Stimulated activated CD8-positive, alpha-beta memory T cell treated with anti-CD3 and anti-CD28 coated beads, Interleukin-12 subunit alpha, Interleukin-12 subunit beta, amount 100 ng/mL, for 4 hours (primary cell): Measurements from ENCODE around the gene FBXO47.

Source experiments
- DNase-seq: peaks from one replicate; pipeline ENCODE4 v3.0.0-alpha.2; 2020; ENCODE audit warnings: low read depth

FBXO47 gene, protein sequence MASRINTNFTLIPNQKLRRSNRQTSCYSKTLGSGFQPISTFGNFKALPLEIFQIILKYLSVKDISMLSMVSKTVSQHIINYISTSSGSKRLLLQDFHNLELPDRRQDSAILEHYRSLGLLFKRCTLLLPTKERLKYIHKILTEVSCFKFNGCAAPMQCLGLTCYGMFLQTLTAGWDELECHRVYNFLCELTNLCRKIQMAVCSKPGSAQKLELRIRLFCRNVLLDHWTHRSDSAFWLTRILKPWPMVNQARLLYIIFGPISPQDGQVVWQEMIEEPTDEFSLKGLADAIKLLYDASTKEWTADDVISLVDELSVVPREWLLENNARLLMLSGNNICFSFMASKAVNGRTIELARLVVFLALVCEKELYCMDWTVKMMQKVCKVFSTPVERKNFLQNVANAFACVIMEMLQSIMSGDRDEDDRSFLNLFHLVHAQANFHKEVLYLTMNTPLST

DNA sequence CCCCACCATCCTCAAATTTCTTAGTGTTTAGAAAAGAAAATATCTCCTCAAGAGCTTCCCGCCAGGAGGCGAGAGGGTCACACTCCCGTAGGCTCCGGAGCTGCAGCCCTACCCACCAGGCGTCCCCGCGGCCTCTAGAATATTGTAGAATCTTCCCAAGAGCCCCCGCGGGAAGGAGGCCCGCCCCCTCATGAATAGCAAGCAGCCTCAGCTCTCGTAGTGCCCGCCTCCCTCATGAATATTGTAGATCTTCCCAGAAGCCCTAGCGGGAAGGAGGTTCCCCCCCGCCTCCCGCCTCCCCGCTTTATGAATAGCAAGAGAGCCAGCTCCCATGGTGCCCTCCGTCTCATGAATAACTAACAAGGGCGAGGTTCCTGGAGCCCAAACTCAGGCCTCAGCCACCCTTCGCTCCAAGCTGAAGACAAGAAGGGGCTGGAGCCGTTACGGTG, at the start of gene FBXO47:
TSS of gene FBXO47 (minus strand) at position 114 of the 449 bp plus-strand sequence. CDS start 4,378 bp downstream, outside the sequence.
- DNase-seq = peak; percentile 66

DNA sequence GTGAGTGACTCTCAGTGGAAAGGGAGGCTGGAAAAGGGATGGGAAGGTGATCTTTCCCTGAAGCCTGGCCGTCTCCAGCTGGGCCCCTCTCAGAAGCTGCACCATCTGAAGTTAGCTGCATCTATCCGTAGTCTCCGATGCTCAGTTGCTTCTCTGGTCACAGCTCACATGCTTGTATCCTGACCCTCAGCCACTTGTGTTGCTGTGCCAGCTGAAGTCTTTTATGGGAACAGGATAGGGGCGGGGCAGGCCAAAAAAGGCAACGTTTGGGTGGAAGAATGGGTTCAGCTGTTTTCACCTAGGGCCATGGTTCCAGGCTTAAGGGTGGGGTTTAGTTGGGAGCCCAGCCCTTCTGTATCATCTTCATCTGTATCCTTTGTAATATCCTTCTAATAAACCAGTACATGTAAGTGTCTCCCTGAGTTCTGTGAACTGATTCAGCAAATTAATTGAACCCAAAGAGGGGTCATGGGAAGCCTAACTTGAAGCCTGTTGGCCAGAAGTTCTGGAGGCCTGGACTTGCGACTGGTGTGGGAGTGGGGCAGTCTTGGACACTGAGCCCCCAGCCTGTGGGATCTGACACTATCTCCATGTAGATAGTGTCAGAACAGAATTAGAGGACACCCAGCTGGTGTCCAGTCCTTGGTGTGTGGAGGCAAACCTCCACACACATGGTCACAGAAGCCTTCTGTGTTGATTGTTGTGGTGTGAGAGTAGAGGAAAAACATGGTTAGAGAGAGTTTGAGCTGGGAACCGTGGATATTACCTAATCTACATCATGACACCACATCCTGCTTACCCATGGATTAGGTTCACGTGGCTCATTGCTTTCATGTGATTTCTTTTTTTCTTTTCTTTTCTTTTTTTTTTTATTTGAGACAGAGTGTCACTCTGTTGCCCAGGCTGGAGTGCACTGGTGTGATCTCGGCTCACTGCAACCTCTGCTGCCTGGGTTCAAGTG, 49.3 kb upstream of the FBXO47 start:
- no peak for DNase-seq

DNA sequence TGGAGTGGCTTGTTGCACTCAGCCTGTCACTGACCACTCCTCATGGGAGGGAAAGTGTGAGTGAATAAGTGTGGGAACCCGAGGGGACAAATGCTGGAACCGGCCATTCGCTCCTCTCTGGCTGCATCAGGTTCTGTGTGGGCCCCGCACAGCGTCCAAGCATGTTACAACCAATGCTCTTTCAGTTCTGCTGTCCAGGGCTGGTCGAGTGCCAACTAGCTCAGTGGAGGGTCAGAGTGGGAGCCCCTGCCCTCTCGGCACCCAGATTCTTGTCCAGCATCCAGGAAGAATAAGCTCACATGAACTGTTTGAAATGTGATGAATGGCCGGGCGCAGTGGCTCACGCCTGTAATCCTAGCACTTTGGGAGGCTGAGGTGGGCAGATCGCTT, 48.3 kb upstream of the FBXO47 start:
- DNase-seq = no peak

DNA sequence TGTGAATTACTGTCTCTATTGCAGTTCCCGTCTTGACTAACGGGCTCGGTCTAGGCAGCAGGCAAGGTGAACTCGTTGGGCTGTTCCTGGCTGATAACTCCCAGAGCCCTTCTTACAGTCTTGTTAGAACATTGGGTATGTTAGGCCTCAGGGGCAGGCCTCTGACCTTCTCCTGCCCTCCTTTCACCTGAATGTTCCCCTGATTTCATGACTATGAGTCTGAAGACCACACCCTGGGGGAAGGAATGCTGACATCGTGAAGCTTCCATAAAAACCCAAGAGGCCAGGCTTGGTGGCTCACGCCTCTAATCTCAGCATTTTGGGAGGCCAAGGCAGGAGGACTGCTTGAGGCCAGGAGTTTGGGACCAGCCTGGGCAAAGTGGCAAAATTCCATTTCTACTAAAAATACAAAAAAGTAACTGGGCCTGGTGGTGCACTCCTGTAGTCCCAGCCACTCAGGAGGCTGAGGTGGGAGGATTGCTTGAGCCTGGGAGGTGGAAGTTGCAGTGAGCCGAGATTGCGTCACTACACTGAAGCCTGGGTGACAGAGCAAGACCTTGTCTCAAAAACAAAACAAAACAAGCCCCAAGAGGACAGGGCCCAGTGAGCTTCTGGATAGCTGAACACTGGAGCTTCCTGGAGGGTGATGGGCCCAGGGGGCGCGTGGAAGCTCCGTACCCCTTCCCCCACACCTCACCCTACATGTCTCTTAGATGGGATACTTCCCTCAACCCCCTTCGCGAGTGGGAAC, 47.8 kb upstream of the FBXO47 start:
- no peak for DNase-seq

DNA sequence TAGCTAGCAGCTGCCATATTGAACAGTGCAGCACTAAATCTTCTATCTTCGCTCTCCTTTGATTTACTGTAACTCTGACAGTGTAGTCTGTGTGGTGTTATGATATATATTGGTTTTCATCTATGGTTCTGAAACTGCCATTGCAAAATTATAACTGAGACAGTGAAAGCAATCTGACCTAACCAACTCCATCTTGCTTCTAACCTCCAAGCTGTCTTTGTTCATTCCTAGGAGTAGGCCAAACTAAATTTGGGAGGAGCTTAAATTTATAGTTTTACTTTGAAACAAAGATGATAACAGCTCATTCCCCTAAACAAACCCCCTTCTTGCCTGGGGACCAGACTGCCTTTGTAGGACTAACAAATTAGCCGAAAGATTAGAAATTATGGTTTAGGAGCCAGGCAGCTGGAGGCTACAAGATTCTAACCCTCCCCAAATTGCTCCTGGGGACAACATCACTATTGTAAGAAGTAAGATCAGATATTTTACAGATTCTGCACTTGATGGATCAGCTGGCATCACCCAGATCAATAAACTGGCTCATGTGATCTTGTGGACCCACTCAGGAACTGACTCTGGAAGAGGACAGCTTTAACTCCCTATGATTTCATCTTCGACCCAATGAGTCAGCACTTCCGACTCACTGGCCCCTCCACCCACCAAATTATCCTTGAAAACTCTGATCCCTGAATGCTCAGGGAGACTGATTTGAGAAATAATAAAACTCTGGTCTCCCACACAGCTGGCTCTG, 47.0 kb upstream of the FBXO47 start:
- no peak for DNase-seq

DNA sequence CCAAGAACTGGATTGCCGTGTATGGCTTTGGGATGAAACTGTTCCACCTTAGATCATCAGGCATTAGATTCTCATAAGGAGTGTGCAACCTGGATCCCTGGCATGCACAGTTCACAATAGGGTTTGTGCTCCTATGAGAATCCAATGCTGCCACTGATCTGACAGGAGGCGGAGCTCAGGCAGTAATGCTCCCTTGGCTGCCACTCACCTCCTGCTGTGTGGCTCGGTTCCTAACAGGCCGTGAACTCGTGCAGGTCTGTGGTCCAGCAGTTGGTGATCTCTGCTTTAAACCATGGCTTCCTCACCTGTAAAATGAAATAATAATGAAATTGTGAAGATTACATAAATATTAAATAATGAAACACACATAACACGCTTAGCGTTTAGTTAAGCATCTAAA, 45.5 kb upstream of the FBXO47 start:
- no peak for DNase-seq

DNA sequence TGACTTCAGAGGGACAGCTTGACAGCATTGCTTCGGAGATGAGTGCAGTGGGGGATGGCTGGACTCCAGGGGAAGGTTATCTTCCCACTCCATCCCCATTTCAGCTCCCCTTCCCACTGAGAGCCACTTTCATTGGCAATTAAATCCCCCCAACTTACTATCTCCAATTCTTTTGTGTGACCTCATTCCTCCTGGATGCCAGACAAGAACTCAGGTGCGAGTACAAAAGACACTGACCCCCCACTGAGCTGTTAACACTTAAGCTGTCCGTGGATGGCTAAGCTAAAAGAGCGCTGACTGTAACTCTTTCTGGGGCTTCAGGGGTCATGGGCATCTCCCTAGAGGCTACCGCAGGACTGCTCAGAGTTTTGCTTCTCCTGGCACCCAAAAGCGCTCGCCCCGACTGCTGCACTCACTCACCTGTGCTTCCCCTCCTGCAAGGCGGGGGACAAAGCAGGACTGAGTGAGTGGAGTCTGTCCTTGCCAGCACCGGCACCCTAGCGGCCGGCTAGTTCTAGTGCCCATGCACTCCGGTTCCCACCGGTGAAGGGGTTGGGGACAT, 44.8 kb upstream of the FBXO47 start:
- no peak for DNase-seq

DNA sequence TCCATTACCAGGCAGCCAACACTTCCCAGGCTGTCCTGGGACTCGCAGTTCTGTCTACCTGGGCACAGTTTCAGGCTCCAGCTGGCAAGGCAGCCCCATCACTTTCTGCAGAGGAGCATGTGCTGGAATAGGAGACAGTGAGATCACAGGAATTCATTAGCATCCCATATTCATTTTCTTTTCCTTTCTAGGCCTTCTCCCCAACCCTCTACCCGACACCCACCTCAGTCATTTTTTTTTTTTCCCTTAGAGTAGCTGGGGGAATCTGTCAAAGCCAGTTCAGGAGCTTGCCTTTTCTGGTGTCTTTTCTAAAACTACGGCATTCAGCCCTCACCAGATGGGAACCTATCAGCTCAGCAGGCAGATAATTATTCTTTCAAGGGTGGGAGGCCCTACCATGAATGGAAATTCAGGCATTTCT, 42.4 kb upstream of the FBXO47 start:
- DNase-seq = no peak

DNA sequence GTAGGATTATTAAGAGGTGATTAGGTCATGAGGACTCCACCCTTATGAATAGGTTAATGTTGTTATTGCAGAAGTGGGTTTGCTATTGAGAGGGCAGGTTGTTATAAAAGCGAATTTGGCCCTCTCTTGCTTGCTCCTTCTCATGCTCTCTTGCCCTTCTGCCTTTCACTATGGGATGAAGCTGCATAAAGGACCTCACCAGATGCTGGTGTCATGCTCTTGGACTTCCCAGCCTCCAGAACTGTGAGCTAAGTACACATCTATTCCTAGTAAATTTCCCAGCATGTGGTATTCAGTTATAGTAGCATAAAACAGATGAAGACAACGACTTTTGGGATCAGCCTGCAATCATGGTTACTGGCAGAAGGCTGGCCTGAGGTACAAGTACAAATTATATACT, 41.4 kb upstream of the FBXO47 start:
- DNase-seq = no peak

DNA sequence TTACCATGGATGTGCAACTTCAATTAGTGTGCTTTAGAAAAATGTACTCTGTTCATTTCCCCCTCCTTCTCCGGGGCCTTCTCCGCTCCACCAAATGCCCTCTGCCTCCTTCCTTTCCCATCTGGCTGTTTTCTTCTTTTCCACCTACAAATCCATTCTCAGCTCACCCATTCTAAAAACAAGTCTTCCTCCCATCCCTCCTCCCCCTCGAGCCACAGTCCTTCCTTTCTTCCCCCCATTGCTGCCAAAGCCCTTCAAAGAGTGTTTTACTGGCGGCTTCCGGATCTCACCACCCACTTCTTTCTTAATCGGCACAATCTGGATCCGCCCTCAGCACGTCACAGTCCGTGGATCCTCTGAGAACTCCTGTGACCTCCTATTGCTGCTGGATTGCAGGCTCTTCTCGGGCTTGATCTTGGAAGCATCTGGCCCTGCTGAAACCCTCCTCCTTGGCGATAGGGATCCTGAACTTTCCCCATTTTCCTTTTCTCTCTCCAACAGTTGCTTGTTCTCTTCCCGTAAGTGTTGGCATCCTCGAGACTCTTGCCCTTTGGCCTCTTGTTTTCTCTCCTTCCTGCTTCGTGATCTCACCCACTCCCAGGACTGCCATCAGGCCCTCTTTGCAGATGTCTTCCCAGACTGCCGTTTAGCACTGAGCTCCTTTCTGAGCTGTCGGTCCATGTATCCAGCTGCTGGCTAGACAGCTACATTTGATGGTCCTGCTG, 36.0 kb upstream of the FBXO47 start:
- no peak for DNase-seq

DNA sequence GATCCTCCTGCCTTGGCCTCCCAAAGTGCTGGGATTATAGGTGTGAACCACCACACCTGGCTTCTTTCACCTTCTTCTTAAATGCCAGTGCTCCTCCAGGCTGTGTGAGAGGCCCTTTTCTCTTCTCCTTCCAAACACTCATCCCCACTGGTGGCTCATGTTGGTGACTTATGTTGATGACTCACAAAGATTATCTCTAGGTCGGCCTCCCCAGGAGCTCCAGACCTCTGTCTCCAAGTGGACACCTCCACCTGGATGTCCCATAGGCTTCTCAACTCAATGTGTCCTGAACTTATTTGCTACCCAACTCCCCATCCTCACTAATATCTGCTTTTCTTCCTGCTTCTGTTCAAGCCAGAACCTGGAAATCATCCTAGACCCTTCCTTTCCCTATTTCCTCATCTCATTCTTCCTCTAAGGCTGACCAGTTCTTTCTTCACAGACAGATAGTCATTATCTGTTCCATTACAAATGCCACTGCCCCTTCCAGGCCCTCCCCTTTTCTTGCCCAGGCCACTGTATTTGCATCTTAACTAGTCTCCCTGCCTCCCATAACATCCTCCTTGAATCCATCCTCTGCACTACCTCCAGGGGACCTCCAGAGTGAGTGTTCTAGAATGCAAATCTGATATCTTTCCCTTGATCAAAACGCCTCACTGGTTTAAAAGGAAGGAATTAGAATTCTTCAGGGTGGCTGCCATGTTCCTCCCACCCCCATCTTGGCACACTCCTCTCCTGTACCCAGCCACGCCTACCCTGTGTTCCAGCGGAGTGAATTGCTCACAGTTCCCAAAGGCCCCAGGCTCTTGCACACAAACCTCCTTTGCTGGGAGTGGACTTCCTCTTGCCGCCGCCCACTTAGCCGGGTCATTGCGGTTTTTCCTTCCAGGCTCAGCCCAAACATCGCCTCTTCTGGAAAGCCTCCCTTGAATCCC, 34.8 kb upstream of the FBXO47 start:
- DNase-seq = no peak

DNA sequence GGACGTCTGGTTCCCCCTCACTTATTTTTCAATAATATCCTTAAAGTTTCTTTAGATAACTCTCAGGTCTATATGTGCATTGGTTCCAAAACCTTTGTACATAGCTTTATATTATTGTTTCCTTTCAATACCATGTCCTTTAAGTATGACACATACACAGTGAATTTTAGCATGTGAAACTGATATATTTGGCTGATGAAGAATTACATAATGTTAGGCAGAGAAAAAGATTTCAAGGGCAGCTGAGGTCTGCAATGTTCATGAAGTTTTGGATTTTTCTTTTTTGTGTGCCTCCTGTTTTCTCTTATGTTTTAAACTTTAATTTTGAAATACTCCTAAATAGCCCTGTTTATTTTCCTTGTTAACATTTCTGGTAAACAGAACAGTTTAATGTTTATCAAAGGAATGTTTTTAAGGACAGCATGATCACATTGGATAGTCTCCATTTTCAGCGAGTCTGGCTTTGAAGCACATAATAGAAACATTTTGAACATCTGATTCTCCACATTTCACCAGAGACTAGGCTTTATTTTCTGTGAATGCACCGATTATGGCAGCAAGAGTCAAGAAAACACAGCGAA, 32.9 kb upstream of the FBXO47 start:
- DNase-seq = no peak

DNA sequence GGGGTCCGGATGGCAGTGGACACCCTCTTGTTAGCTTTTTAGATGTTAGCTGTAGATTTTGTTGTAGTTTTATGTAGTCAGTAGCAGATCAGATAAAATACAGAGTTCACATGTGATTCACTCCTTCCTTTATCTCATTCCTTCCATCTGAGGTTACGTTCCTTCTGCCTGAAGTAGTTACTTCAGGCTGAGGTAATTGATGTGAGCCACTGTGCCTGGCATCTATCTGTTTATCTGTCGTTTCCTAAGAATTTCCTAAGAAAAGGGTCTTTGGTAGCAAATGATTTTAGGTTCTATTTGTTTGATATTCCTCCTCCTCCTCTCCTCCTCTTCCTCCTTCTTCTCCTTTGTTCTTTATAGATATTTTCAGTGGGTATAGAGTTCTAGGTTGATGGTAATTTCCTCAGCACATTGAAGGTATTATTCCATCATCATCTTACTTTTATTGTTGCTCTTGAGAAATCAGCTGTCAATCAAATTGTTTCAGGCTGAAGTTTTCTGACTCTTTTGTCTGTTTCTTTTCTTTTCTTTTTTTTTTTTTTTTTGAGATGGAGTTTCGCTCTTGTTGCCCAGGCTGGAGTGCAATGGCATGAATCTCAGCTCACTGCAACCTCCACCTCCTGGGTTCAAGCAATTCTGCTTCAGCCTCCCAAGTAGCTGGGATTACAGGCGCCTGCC, 29.6 kb upstream of the FBXO47 start:
- no peak for DNase-seq

DNA sequence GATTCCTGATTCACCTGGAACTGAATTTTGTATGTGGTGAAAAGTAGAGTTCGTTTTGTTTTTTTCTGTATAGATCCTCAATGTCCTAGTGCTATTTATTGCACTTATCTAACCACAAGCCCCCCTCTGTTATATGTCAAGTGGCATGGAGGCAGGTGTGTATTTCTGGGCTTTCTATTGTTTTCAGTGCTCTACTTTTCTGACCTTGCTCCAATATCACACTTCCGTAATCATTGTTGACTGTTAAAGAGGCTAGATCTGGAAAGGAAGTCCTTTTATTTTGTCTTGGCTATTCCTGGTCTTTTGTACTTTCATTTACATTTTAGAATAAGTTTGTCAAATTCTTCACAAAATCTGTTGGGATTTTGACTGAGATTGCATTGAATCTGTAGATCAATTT, 26.8 kb upstream of the FBXO47 start:
- DNase-seq = no peak

DNA sequence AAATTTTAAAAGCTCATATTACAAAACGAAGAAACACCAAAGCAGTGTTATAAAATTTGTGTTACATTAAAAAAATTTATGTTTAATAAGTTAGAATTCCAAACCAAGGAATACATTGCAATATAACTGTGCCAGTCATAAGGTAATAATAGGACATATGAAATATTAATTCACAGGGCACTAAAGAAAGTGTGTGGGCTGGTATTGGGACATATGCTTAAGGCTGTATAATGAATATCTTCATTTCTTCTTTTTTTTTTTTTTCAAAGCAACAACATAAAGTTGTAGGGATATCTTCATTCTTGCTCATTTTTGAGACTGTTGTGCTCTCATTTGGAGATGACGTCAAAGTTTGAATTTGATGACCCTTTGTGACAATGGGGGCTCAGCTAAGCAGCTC, 17.5 kb upstream of the FBXO47 start:
- DNase-seq = no peak

DNA sequence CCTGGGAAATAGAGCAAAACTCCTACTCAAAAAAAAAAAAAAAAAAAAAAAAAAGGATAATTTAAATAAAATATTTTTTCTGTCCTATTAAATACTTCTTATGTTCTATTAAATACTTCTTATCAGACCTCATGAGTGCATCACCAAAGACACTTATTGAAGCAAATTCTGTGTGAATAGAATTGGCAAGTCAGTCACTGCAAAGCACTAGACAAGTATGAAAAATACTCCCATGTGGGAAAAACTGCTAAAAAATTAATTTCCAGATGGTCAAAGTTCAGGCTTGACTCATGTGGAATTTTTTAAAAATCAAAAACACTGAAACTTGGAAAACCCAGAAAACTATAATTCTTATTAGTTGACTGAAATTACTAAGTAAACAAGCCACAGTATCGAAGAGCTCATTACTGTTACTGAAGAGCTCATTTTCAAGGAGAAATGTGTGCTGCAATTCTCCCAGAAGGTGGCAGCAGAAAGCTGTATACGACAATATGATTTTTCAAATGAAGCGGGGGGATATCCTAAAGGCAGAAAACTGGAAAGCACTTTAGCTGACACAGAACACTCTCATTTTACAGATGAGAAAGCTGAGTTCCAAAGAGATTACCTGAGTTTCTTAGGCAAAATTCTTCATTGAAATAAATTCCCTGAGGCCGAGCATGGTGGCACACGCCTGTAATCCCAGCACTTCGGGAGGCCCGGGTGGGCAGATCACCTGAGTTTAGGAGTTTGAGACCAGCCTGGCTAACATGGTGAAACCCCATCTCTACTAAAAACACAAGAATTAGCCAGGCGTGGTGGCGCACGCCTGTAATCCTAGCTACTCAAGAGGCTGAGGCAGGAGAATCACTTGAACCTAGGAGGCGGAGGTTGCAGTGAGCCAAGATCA, 15.9 kb upstream of the FBXO47 start:
- no peak for DNase-seq

DNA sequence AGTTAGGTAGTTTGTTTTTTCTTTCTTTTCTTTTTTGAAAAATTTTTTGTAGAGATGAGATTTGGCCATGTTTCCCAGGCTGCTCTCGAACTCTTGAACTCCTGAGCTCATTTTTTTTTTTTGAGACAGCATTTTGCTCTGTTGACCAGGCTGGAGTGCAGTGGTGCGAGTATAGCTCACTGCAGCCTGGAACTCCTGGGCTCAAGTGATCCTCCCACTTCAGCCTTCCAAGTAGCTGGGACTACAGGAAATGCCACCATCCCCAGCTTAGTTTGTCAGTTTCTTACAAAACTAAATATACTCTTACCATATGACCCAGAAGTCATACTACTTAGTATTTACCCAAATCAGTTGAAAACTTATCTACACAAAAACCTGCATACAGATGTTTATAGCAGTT, 14.4 kb upstream of the FBXO47 start:
- DNase-seq = no peak
